ENCODE results near the gene RFFL.

RFFL gene

GRCh38 chr17:34958438-34958837 is 105.1 kb downstream of the RFFL start:
- DNase-seq = no peak

Measured in activated CD4-positive, alpha-beta T cell treated with anti-CD3 and anti-CD28 coated beads, Interleukin-2, amount 50 U/mL, for 48 hours (primary cell).